Vagina (tissue), 2 donors: ENCODE data around the gene PREP. TPM values are rescaled to one million over a fixed set of nuclear protein-coding genes. Genes with fewer than 3 reads are reported as not detected.

ENCODE experiments used
- DNase-seq, 2 donors: peaks; one replicate each; pipeline ENCODE4 v3.0.0-alpha.2; 2017; ENCODE audit errors: extremely low spot score in 2 of 2
- H3K27ac ChIP-seq: fragments of 200-600 bp; sonication (generic); one replicate; pipeline ENCODE4 v1.5.1; 2019
- H3K27me3 ChIP-seq: fragments of 200-600 bp; sonication (generic); one replicate; pipeline ENCODE4 v1.5.1; 2019
- H3K36me3 ChIP-seq, 2 donors: fragments of 200-600 bp; sonication (generic); one replicate each; pipeline ENCODE4 v1.5.1; 2017 to 2019
- H3K4me1 ChIP-seq: fragments of 200-600 bp; sonication (generic); one replicate; pipeline ENCODE4 v1.5.1; 2019
- H3K4me3 ChIP-seq, 2 donors: fragments of 200-600 bp; sonication (generic); 1 replicate in 1 of 2; 2 replicates in 1 of 2; pipeline ENCODE4 v1.5.1; 2016 to 2019
- H3K9me3 ChIP-seq: fragments of 200-600 bp; sonication (generic); one replicate; pipeline ENCODE4 v1.5.1; 2019
- POLR2A ChIP-seq, 2 donors: fragments of 450-650 bp; IDR thresholded peaks; one replicate each; pipeline ENCODE4 v1.6.1; 2017; ENCODE audit warnings: antibody characterized with exemption in 2 of 2, mild to moderate bottlenecking in 2 of 2, moderate library complexity in 2 of 2
- POLR2AphosphoS5 ChIP-seq, 2 donors: sonication (generic); formaldehyde crosslinking; IDR thresholded peaks; one replicate each; pipeline ENCODE4 v1.9.0; 2017; ENCODE audit warnings: antibody characterized with exemption in 2 of 2, mild to moderate bottlenecking in 2 of 2, low read depth in 1 of 2; ENCODE audit not compliant: insufficient read depth in 1 of 2
- intact Hi-C: fragments of 100-400 bp; cut with DNase I; formaldehyde crosslinking; loops from one replicate; pipeline ENCODE4 v1.15.1; 2023
- total RNA-seq: library from RNA; depleted of rRNA; stranded (reverse); fragments of >200 nt; gene quantifications from one replicate; pipeline ENCODE4 v1.2.3, GENCODE V29; 2016
- TF ChIP-seq, protein P1 (sequence below), 3 experiments: fragments of 450-650 bp in 2 of 3; fragments of 200-600 bp in 1 of 3; sonication (generic) in 1 of 3; IDR thresholded peaks; one replicate each; pipeline ENCODE4 v1.5.1; 2017 to 2019; ENCODE audit warnings: antibody characterized with exemption in 3 of 3, mild to moderate bottlenecking in 2 of 3, moderate library complexity in 2 of 3

The PREP gene
- total RNA-seq = 19.2 TPM

DNA sequence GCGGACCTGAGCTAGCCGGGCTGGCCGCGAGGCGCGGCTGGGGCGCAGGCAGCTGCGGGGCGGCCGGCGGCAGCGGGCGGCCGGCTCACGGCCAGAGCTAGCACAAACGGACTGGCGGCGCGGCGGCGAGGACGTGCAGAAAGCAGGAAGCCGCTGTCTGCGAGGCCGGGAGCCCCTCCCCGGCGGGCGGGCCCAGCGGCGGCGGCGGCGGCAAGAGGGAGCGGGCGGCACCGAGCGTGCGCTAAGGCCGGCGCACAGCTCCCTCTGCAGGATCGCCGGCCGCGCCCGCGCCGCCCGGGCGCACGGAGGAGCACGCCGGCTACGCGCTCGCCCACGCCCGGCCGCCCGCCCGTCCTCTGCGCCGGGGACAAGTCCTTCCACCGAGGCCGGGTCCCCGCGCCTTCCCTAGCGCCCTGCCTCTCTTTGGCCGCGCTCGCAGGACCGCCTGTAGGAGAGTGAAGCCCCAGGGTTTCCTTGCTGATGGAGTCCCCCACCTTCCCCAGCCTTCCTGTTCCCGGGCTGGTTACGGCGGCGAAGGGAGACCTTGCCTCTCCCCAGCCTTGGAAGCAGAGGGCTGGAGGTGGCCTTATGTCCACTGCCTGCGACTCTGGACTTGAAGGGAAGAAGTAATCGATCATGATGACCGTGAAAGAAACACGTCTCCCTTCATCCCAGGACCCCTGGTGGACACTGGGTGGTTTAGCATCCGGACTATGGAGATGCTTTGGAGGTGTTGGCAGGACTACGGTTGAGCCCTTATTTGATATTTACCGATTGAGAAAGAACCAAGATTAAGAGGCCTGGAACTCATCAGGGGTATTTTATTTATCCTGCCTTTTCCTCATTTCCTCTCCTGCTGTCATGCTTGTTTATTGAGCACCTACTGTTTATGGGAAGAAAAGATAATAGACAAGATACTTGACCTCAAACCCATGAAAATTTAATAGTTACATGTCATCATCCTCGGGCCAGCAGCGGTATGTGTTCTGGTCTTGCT, at the start of gene PREP:
TSS of gene PREP (minus strand) at position 144 of the 997 bp plus-strand sequence. CDS start 191 bp downstream, outside the sequence.
- TF ChIP-seq POLR2A (IDR thresholded peaks at IDR 0.05) (peak in 1 of 2 donors; percentile 40), POLR2AphosphoS5 (IDR thresholded peaks at IDR 0.05; ENCODE audit: insufficient read depth in 1 of 2, low read depth in 1 of 2) (peak in 1 of 2 donors; percentile 39)
- TF ChIP-seq, protein P1, sequence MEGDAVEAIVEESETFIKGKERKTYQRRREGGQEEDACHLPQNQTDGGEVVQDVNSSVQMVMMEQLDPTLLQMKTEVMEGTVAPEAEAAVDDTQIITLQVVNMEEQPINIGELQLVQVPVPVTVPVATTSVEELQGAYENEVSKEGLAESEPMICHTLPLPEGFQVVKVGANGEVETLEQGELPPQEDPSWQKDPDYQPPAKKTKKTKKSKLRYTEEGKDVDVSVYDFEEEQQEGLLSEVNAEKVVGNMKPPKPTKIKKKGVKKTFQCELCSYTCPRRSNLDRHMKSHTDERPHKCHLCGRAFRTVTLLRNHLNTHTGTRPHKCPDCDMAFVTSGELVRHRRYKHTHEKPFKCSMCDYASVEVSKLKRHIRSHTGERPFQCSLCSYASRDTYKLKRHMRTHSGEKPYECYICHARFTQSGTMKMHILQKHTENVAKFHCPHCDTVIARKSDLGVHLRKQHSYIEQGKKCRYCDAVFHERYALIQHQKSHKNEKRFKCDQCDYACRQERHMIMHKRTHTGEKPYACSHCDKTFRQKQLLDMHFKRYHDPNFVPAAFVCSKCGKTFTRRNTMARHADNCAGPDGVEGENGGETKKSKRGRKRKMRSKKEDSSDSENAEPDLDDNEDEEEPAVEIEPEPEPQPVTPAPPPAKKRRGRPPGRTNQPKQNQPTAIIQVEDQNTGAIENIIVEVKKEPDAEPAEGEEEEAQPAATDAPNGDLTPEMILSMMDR (IDR thresholded peaks at IDR 0.05) = peak; percentile 57 to 84 (median 77)
- H3K27ac ChIP-seq = peak within 1 kb of the TSS; percentile 91
- H3K27me3 ChIP-seq = no peaks in the 10 kb centered on the region
- no peaks in the 10 kb centered on the region for H3K36me3 ChIP-seq
- intact Hi-C loops = loop anchor here (10.0 kb wide), 1 partner anchor 308 kb away; no protein-coding TSS in a partner anchor
- H3K4me3 ChIP-seq = peak within 1 kb of the TSS; percentile 100
- no peaks in the 10 kb centered on the region for H3K9me3 ChIP-seq
- no peak for DNase-seq
- H3K4me1 ChIP-seq = peaks cover 41% of the 10 kb centered on the region

DNA sequence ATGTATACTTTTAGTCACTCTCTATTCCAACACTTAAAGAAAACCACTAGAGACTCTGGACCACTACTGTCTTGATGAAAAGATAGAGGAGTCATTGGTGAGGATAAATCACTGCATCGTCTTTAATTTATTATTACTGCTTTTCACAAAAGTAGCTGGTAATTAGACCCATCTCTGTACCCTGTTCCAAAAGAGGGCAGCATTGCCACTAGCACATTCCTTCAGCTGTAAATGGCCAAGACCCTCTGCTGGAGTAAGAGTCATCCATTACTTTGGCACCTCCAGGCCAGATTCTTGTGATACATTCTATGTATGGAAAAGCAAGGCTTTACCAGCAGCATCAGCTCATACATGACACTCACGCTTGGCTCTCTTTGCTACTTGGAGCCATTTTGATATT, 49.5 kb upstream of the PREP start:
- no peaks in the 10 kb centered on the region for H3K36me3 ChIP-seq
- no peak overlapping the region for H3K4me3 ChIP-seq
- H3K27ac ChIP-seq = no peak overlapping the region
- no peaks in the 10 kb centered on the region for H3K27me3 ChIP-seq
- intact Hi-C loops = no loop called here
- TF ChIP-seq, protein P1 (IDR thresholded peaks at IDR 0.05) = no peak
- no peak for TF ChIP-seq POLR2AphosphoS5 (IDR thresholded peaks at IDR 0.05; ENCODE audit: insufficient read depth in 1 of 2, low read depth in 1 of 2)
- TF ChIP-seq POLR2A (IDR thresholded peaks at IDR 0.05) = no peak
- no peaks in the 10 kb centered on the region for H3K4me1 ChIP-seq
- DNase-seq = no peak
- H3K9me3 ChIP-seq = no peaks in the 10 kb centered on the region

DNA sequence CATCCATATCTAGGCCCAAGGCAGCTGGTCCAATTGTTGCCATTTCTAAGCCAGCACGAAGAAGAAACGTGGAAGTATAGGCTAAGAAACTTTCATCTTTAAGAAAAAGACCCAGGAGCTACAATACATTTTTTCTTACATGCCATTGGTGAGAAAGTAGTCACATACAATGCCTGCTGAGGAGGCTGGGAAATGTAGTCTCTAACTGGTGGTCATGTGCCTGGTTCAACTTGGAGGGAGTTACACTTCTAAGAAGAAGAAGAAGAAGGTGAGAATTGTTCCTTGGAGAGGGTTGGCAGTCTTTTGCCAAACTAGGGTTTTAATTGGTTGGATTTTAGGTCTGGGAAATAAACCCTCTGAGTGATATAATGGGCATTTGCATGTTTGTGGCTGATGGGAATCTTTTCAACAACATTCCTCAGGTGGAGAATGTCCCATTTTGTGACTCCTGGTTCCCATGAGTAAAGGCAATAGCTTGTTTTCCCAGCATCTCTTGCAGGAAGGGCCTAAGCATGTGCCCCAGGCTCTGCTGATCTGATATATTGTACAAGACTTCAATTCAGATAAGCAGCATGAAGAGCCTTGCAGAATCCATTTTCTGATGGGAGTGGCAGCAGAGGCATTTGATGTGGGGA, 47.0 kb upstream of the PREP start:
- Histone ChIP-seq H3K4me1 (no peaks in the 10 kb centered on the region), H3K36me3 (no peaks in the 10 kb centered on the region), H3K27ac (no peak overlapping the region), H3K9me3 (no peaks in the 10 kb centered on the region), H3K27me3 (no peaks in the 10 kb centered on the region), H3K4me3 (no peak overlapping the region)
- TF ChIP-seq POLR2A (IDR thresholded peaks at IDR 0.05) (no peak), POLR2AphosphoS5 (IDR thresholded peaks at IDR 0.05; ENCODE audit: insufficient read depth in 1 of 2, low read depth in 1 of 2) (no peak)
- TF ChIP-seq, protein P1 (IDR thresholded peaks at IDR 0.05) = no peak
- DNase-seq = no peak
- intact Hi-C loops = no loop called here

DNA sequence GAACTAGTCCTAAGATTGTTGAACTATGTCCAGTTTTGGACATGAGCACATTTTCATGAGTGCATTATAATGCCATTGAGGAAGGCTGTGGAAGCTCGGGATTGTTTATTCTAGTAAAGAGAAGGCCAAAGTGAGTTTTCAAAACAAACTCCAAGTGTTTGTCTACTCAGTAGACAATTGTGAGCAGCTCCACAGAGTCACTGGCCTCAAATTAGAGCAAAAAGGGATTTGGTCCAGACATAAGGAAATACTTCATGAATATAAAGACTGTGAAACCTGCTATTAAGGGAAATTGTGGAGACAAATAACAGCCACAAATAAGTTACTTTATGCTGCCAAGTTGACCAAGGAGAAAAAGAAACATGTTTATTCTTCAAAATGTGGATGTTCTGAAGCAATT, 42.6 kb upstream of the PREP start:
- intact Hi-C loops = no loop called here
- Histone ChIP-seq H3K36me3 (no peaks in the 10 kb centered on the region), H3K9me3 (no peaks in the 10 kb centered on the region), H3K4me1 (no peaks in the 10 kb centered on the region), H3K27ac (no peak overlapping the region), H3K4me3 (no peak overlapping the region), H3K27me3 (no peaks in the 10 kb centered on the region)
- TF ChIP-seq POLR2A (IDR thresholded peaks at IDR 0.05) (no peak), POLR2AphosphoS5 (IDR thresholded peaks at IDR 0.05; ENCODE audit: insufficient read depth in 1 of 2, low read depth in 1 of 2) (no peak)
- TF ChIP-seq, protein P1 (IDR thresholded peaks at IDR 0.05) = no peak
- DNase-seq = no peak
